Measurements from ENCODE around the gene GLYAT. TPM values are rescaled to one million over a fixed set of nuclear protein-coding genes. Genes with fewer than 3 reads are reported as not detected.

Gene GLYAT, protein sequence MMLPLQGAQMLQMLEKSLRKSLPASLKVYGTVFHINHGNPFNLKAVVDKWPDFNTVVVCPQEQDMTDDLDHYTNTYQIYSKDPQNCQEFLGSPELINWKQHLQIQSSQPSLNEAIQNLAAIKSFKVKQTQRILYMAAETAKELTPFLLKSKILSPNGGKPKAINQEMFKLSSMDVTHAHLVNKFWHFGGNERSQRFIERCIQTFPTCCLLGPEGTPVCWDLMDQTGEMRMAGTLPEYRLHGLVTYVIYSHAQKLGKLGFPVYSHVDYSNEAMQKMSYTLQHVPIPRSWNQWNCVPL
- not detected in 2 replicates for total RNA-seq

DNA sequence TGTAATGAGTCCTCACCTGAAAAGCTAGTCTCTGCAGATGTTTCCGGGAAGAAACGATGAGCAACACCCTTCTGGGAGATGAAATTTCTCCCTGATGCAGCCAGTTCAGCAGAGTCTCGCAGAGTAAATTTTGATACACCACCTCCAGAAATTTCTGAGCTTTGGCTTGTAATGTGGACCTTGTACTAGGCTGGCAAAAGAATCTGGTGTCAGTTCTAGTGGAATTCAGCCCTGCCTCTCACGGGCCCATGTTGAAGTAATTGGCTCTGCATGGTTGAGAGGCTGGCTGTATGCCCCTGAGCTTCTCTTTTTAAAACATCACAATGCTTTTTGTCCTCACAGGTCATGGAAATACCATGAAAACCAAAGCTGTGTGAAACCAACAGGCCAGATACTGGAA, at the start of gene GLYAT:
Gene GLYAT (minus strand): TSS at position 125 of the 400 bp plus-strand sequence. CDS start 7,447 bp downstream, outside the sequence.
- TF ChIP-seq, protein P1, sequence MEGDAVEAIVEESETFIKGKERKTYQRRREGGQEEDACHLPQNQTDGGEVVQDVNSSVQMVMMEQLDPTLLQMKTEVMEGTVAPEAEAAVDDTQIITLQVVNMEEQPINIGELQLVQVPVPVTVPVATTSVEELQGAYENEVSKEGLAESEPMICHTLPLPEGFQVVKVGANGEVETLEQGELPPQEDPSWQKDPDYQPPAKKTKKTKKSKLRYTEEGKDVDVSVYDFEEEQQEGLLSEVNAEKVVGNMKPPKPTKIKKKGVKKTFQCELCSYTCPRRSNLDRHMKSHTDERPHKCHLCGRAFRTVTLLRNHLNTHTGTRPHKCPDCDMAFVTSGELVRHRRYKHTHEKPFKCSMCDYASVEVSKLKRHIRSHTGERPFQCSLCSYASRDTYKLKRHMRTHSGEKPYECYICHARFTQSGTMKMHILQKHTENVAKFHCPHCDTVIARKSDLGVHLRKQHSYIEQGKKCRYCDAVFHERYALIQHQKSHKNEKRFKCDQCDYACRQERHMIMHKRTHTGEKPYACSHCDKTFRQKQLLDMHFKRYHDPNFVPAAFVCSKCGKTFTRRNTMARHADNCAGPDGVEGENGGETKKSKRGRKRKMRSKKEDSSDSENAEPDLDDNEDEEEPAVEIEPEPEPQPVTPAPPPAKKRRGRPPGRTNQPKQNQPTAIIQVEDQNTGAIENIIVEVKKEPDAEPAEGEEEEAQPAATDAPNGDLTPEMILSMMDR (IDR thresholded peaks at IDR 0.05; ENCODE audit: extremely low read depth, low read depth, low read length), result no peak
- Histone ChIP-seq H3K4me1 (ENCODE audit: insufficient read depth, low read length) (no peaks in the 10 kb centered on the region), H3K79me2 (ENCODE audit: insufficient read depth, low read length) (no peaks in the 10 kb centered on the region), H3K36me3 (ENCODE audit: insufficient read depth, low read length) (no peaks in the 10 kb centered on the region), H3K27me3 (ENCODE audit: insufficient read depth, low read length) (no peaks in the 10 kb centered on the region), H4K20me1 (ENCODE audit: insufficient read depth, low read length) (no peaks in the 10 kb centered on the region), H3K9me3 (ENCODE audit: low read depth, low read length) (no peaks in the 10 kb centered on the region), H2AFZ (ENCODE audit: low read length) (no peak within 1 kb of the TSS), H3K27ac (ENCODE audit: low read depth, low read length) (no peak within 1 kb of the TSS), H3K4me3 (ENCODE audit: insufficient read depth, low read length) (no peak within 1 kb of the TSS), H3K4me2 (ENCODE audit: insufficient read depth, low read length) (no peak within 1 kb of the TSS)
- DNase-seq (ENCODE audit: insufficient read length, low spot score, missing footprints), result no peak

DNA sequence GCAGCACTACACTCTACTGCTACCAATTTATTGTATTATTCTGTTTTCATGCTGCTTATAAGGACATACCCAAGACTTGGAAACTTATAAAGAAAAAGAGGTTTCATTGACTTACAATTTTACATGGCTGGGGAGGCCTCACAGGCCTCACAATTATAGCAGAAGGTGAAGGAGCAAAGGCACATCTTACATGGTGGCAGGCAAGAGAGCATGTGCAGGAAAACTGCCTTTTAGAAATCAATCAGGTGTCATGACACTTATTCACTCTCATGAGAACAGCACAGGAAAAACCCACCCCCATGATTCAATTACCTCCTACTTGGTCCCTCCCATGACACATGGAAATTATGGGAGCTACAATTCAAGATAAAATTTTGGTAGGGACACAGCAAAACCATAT, 49.6 kb upstream of the GLYAT start:
- DNase-seq (ENCODE audit: insufficient read length, low spot score, missing footprints), result no peak
- TF ChIP-seq, protein P1 (IDR thresholded peaks at IDR 0.05; ENCODE audit: extremely low read depth, low read depth, low read length), result no peak
- no peaks in the 10 kb centered on the region for H4K20me1 ChIP-seq (ENCODE audit: insufficient read depth, low read length)

DNA sequence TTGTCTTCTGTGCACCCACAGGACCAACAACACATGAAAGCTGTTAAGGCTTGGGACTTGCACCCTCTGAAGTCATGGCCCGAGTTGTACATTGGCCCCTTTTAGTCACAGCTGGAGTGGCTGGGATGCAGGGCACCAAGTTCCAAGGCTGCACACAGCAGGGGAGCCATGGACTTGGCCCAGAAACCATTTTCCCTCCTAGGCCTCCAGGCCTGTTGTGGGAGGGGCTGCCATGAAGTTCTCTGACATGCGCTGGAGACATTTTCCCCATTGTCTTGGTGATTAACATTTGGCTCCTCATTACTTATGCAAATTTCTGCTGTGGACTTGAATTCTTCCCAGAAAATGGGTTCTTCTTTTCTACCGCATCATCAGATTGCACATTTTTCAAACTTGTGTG, 48.8 kb upstream of the GLYAT start:
- DNase-seq (ENCODE audit: insufficient read length, low spot score, missing footprints), result no peak
- Histone ChIP-seq H3K4me1 (ENCODE audit: insufficient read depth, low read length) (no peaks in the 10 kb centered on the region), H3K36me3 (ENCODE audit: insufficient read depth, low read length) (no peaks in the 10 kb centered on the region), H3K27ac (ENCODE audit: low read depth, low read length) (no peak overlapping the region), H3K9me3 (ENCODE audit: low read depth, low read length) (no peaks in the 10 kb centered on the region), H3K79me2 (ENCODE audit: insufficient read depth, low read length) (no peaks in the 10 kb centered on the region), H3K4me3 (ENCODE audit: insufficient read depth, low read length) (no peak overlapping the region), H3K4me2 (ENCODE audit: insufficient read depth, low read length) (no peak overlapping the region), H4K20me1 (ENCODE audit: insufficient read depth, low read length) (no peaks in the 10 kb centered on the region), H2AFZ (ENCODE audit: low read length) (no peak overlapping the region), H3K27me3 (ENCODE audit: insufficient read depth, low read length) (no peaks in the 10 kb centered on the region)
- TF ChIP-seq, protein P1 (IDR thresholded peaks at IDR 0.05; ENCODE audit: extremely low read depth, low read depth, low read length), result no peak

More for the DNA sequence above, 49.6 kb upstream of the GLYAT start:
- Histone ChIP-seq H3K9me3 (ENCODE audit: low read depth, low read length) (no peaks in the 10 kb centered on the region), H3K4me1 (ENCODE audit: insufficient read depth, low read length) (no peaks in the 10 kb centered on the region), H3K27me3 (ENCODE audit: insufficient read depth, low read length) (no peaks in the 10 kb centered on the region), H3K36me3 (ENCODE audit: insufficient read depth, low read length) (no peaks in the 10 kb centered on the region), H3K4me2 (ENCODE audit: insufficient read depth, low read length) (no peak overlapping the region), H3K27ac (ENCODE audit: low read depth, low read length) (no peak overlapping the region), H3K79me2 (ENCODE audit: insufficient read depth, low read length) (no peaks in the 10 kb centered on the region), H2AFZ (ENCODE audit: low read length) (no peak overlapping the region), H3K4me3 (ENCODE audit: insufficient read depth, low read length) (no peak overlapping the region)

DNA sequence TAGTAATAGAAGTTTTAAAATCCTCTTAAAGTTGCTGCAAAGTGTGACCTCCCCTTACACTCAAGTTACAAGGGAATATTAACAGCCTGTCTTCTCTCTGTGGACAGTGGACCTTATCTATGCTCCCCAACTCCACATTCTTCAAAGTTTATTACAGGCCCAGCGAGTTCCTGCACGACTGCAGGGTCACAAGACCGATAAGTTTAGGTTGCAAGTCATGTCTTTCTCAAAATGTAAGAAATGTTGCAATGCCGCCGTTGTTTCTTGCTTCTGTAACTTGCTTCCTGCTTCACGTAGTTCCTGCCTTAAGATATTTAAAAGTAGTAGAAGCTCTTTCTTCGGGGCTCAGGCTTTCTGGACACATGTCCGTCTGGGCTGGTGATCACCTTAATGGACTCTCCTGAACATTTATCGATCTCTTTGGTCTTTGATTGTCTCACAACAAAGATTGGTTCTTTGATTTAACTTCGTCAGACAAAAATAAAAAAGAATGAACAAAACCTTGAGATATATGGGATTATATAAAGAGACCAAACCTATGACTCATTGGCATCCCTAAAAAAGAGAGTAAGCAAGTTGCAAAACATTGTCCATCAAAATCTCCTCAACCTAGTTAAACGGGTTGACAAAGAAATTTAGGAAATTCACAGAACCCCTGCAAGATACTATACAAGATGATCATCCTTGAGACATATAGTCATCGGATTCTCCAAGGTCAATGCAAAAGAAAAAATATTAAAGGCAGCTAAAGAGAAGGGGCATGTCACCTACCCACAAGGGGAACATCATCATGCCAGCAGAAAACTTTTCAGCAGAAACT, 45.4 kb upstream of the GLYAT start:
- TF ChIP-seq, protein P1 (IDR thresholded peaks at IDR 0.05; ENCODE audit: extremely low read depth, low read depth, low read length), result no peak
- H3K4me3 ChIP-seq (ENCODE audit: insufficient read depth, low read length), result no peak overlapping the region
- no peak overlapping the region for H2AFZ ChIP-seq (ENCODE audit: low read length)
- H3K9me3 ChIP-seq (ENCODE audit: low read depth, low read length), result no peaks in the 10 kb centered on the region
- H3K4me1 ChIP-seq (ENCODE audit: insufficient read depth, low read length), result no peaks in the 10 kb centered on the region
- no peak overlapping the region for H3K4me2 ChIP-seq (ENCODE audit: insufficient read depth, low read length)
- no peak for DNase-seq (ENCODE audit: insufficient read length, low spot score, missing footprints)
- H3K79me2 ChIP-seq (ENCODE audit: insufficient read depth, low read length), result no peaks in the 10 kb centered on the region
- H3K27ac ChIP-seq (ENCODE audit: low read depth, low read length), result no peak overlapping the region
- no peaks in the 10 kb centered on the region for H3K27me3 ChIP-seq (ENCODE audit: insufficient read depth, low read length)
- H3K36me3 ChIP-seq (ENCODE audit: insufficient read depth, low read length), result no peaks in the 10 kb centered on the region
- no peaks in the 10 kb centered on the region for H4K20me1 ChIP-seq (ENCODE audit: insufficient read depth, low read length)
